HCT116 (cell line): ENCODE measurements around the gene ASB1.

Experiments used
- EZH2 ChIP-seq: fragments of 200-600 bp; sonication (generic); IDR thresholded peaks from 2 replicates; pipeline ENCODE4 v1.6.1; 2017; ENCODE audit warnings: antibody characterized with exemption, mixed run types
- EZH2phosphoT487 ChIP-seq: fragments of 200-600 bp; IDR thresholded peaks from 2 replicates; pipeline ENCODE4 v1.6.1; 2018; ENCODE audit warnings: antibody characterized with exemption, borderline replicate concordance

GRCh38 chr2:238440767-238441166 is 14.0 kb downstream of the ASB1 start:
- TF ChIP-seq EZH2, result no peak
- no peak for TF ChIP-seq EZH2phosphoT487
